Measurements from ENCODE around the gene CTBP1. TPM values are rescaled to one million over a fixed set of nuclear protein-coding genes. Genes with fewer than 3 reads are reported as not detected.

Gene CTBP1
- total RNA-seq, 1 donor from 2014 or later = 165 TPM

DNA sequence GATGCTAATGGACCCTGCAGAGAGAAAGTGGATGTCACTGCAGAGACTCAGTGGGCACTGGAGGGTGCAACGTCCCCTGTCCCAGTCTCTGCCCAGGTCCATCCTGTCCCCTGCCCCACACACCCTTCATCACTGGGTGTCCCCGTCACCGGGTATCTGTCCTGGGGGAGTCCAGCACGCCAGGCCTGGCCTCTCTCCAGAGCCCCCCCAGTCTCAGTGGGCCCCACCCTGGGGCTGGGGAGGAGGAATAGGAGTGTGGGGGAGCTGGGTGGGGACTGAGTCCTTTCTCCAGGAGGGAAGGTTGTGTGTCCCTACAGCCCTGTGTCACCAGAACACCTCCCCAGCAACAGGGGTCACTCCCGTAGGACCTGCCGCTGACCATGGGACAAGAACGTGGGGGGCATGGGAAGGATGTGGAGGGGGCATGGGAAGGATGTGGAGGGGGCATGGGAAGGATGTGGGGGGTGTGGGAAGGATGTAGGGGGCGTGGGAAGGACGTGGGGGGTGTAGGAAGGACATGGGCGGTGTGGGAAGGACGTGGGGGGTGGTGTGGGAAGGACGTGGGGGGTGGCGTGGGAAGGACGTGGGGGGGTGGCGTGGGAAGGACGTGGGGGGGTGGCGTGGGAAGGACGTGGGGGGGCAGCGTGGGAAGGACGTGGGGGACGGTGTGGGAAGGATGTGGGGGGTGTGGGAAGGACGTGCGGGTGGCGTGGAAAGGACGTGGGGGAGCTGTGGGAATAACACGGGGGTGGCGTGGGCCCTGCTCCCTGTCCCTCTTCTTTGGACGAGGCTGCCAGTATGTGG lies 55.5 kb downstream of the CTBP1 start:
- H3K27ac Mint-ChIP-seq (ENCODE audit: unreplicated experiment) = no peak overlapping the region
- no peaks in the 10 kb centered on the region for H3K36me3 Mint-ChIP-seq (ENCODE audit: low read depth, unreplicated experiment)

DNA sequence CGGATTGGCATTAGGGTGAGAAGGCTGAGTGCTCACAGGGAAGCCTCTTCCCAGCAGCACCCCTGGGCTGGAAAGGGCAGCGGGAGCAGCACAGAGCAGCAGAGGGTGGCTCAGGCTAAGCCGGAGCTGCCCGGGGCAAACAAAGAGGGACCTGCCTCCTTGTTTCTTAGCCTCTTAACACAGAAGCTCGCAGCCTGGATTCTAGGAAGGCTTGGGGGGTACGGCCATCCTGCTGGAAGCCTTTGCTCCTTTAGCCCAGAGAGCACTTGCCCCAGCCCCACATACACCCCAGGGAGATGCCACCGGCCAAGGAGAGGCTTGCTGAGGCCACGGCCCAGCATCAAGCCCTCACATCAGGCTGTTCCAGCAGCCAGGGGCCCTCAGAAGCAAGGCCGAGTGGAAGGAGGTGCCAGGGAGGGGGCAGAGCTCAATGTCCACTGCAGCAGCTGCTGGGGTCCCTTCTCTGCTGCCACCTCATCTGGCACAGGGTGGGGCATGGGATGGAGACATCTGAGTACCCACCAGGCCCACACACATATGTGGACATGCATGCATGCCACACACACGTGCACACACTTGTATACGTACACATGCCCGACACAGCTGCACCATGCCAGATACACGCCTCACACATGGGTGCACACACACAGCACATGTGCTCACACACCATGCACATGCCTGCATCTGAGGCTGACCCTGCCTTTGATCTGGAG lies 56.3 kb downstream of the CTBP1 start:
- Mint-ChIP-seq H3K27ac (ENCODE audit: unreplicated experiment) (no peak overlapping the region), H3K4me3 (ENCODE audit: unreplicated experiment) (no peak overlapping the region), H3K36me3 (ENCODE audit: low read depth, unreplicated experiment) (no peaks in the 10 kb centered on the region), H3K4me1 (ENCODE audit: unreplicated experiment) (no peaks in the 10 kb centered on the region), H3K27me3 (ENCODE audit: unreplicated experiment) (no peaks in the 10 kb centered on the region), H3K9me3 (ENCODE audit: unreplicated experiment) (no peaks in the 10 kb centered on the region)
- DNase-seq (ENCODE audit: low spot score) = no peak
- TF ChIP-seq, protein P1, sequence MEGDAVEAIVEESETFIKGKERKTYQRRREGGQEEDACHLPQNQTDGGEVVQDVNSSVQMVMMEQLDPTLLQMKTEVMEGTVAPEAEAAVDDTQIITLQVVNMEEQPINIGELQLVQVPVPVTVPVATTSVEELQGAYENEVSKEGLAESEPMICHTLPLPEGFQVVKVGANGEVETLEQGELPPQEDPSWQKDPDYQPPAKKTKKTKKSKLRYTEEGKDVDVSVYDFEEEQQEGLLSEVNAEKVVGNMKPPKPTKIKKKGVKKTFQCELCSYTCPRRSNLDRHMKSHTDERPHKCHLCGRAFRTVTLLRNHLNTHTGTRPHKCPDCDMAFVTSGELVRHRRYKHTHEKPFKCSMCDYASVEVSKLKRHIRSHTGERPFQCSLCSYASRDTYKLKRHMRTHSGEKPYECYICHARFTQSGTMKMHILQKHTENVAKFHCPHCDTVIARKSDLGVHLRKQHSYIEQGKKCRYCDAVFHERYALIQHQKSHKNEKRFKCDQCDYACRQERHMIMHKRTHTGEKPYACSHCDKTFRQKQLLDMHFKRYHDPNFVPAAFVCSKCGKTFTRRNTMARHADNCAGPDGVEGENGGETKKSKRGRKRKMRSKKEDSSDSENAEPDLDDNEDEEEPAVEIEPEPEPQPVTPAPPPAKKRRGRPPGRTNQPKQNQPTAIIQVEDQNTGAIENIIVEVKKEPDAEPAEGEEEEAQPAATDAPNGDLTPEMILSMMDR (IDR thresholded peaks at IDR 0.05; ENCODE audit: unreplicated experiment) = no peak

More for the DNA sequence above, 55.5 kb downstream of the CTBP1 start:
- DNase-seq (ENCODE audit: low spot score) = no peak
- H3K4me1 Mint-ChIP-seq (ENCODE audit: unreplicated experiment) = no peaks in the 10 kb centered on the region
- no peak overlapping the region for H3K4me3 Mint-ChIP-seq (ENCODE audit: unreplicated experiment)
- TF ChIP-seq, protein P1 (IDR thresholded peaks at IDR 0.05; ENCODE audit: unreplicated experiment) = no peak
- H3K9me3 Mint-ChIP-seq (ENCODE audit: unreplicated experiment) = no peaks in the 10 kb centered on the region
- H3K27me3 Mint-ChIP-seq (ENCODE audit: unreplicated experiment) = no peaks in the 10 kb centered on the region

DNA sequence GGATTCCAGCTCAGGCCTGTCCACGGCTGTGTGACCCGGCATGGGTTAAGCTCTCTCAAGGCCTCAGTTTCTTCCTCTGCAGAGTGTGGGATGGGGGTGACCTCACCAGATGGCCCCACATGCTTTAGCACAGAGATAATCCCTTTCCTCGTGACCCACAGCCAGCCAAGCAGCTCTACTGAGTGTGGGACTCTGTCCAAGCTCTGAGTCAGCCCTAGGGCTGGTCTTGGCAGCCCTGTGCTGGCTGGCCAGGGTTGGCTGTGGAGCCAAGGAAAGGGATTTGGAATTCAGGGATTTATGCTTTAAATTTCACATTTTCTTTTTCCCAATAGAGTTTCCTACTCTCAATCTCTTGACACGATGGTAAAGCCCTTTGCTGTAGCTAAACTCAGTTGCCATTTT lies 56.8 kb downstream of the CTBP1 start:
- no peak overlapping the region for H3K27ac Mint-ChIP-seq (ENCODE audit: unreplicated experiment)
- no peaks in the 10 kb centered on the region for H3K9me3 Mint-ChIP-seq (ENCODE audit: unreplicated experiment)
- H3K4me3 Mint-ChIP-seq (ENCODE audit: unreplicated experiment) = no peak overlapping the region
- H3K4me1 Mint-ChIP-seq (ENCODE audit: unreplicated experiment) = no peaks in the 10 kb centered on the region
- DNase-seq (ENCODE audit: low spot score) = no peak
- TF ChIP-seq, protein P1 (IDR thresholded peaks at IDR 0.05; ENCODE audit: unreplicated experiment) = no peak
- H3K36me3 Mint-ChIP-seq (ENCODE audit: low read depth, unreplicated experiment) = no peaks in the 10 kb centered on the region
- no peaks in the 10 kb centered on the region for H3K27me3 Mint-ChIP-seq (ENCODE audit: unreplicated experiment)

DNA sequence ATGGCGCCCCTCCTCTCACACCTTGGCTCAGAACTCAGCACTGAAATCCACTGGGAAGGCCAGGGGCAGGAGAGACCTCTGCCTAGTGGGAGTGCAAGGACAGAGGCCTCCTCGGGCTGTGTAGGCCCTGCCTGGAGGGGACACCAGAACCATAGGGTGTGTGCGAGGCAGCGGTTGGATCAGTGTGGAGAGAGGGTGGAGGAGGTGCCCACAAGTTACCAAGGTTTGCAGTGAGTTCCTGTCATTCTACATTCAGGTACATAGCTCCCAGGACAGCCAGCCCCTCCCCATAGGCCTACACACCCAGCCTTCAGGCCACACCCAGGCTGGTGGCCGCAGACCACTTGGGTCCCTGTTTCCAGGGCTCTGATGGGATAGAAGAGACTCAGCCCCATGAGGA lies 57.3 kb downstream of the CTBP1 start:
- H3K27ac Mint-ChIP-seq (ENCODE audit: unreplicated experiment) = no peak overlapping the region
- H3K27me3 Mint-ChIP-seq (ENCODE audit: unreplicated experiment) = no peaks in the 10 kb centered on the region
- H3K9me3 Mint-ChIP-seq (ENCODE audit: unreplicated experiment) = no peaks in the 10 kb centered on the region
- no peak for DNase-seq (ENCODE audit: low spot score)
- H3K4me1 Mint-ChIP-seq (ENCODE audit: unreplicated experiment) = no peaks in the 10 kb centered on the region
- H3K36me3 Mint-ChIP-seq (ENCODE audit: low read depth, unreplicated experiment) = no peaks in the 10 kb centered on the region
- no peak overlapping the region for H3K4me3 Mint-ChIP-seq (ENCODE audit: unreplicated experiment)
- TF ChIP-seq, protein P1 (IDR thresholded peaks at IDR 0.05; ENCODE audit: unreplicated experiment) = no peak

DNA sequence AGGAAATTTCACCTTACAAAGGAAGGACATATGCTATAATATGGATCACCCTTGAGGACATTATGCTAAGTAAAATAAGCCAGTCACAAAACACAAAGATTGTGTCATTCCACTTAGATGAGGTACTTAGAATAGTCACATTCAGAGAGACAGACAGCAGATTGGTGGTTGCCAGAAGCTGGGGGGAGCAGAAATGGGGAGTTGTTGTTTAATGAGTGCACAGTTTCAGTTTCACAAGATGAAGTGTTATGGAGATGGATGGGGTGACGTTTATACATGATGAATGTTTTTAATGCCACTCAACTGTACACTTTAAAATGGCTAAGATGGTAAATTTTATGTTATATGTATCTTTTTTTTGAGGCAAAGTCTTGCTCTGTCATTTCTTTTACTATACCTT lies 61.7 kb downstream of the CTBP1 start:
- H3K27ac Mint-ChIP-seq (ENCODE audit: unreplicated experiment) = no peak overlapping the region
- H3K36me3 Mint-ChIP-seq (ENCODE audit: low read depth, unreplicated experiment) = no peaks in the 10 kb centered on the region
- TF ChIP-seq, protein P1 (IDR thresholded peaks at IDR 0.05; ENCODE audit: unreplicated experiment) = no peak
- H3K9me3 Mint-ChIP-seq (ENCODE audit: unreplicated experiment) = no peaks in the 10 kb centered on the region
- H3K4me3 Mint-ChIP-seq (ENCODE audit: unreplicated experiment) = no peak overlapping the region
- DNase-seq (ENCODE audit: low spot score) = no peak
- peaks cover 3% of the 10 kb centered on the region for H3K27me3 Mint-ChIP-seq (ENCODE audit: unreplicated experiment)
- H3K4me1 Mint-ChIP-seq (ENCODE audit: unreplicated experiment) = no peaks in the 10 kb centered on the region

Measured in endothelial cell (in vitro differentiated cells).